HCT116 (cell line): Measurements from ENCODE around the gene WDR33. TPM values are rescaled to one million over a fixed set of nuclear protein-coding genes. Genes with fewer than 3 reads are reported as not detected.

Experiments used
- ATAC-seq: fragments of 200-7000 bp; cut with Tn5 transposase; 2 replicates; pipeline ENCODE4 v1.9.1; 2020; ENCODE audit warnings: mild to moderate bottlenecking, moderate library complexity
- BruUV-seq: library from RNA; stranded (reverse); fragments of 400-500 nt; replicated peaks from 2 replicates; lab custom pipeline; 2021; lab: Mats Ljungman, UMichigan
- CTCF ChIA-PET: fragments of 300-600 bp; sonication (Branson Sonifier 250); formaldehyde crosslinking; loops from one replicate; lab custom pipeline; 2021; ENCODE audit warnings: antibody characterized with exemption; lab: Charles Lee
- POLR2A ChIA-PET: fragments of 300-600, 350-600 bp; sonication (Branson Sonifier 250); formaldehyde crosslinking; loops from one replicate; lab custom pipeline; 2021; ENCODE audit warnings: antibody characterized with exemption; lab: Charles Lee
- RAD21 ChIA-PET, 2 experiments: fragments of 300-600 bp; sonication (Branson Sonifier 250); formaldehyde crosslinking; loops; one replicate each; lab custom pipeline; 2023; ENCODE audit warnings: low total read pairs in 2 of 2; ENCODE audit not compliant: uncharacterized antibody in 2 of 2, unreplicated experiment in 2 of 2, low non-redundant PET in 1 of 2; lab: Charles Lee
- DNase-seq: peaks from one replicate; pipeline ENCODE4 v3.0.0-alpha.2; 2010; ENCODE audit warnings: low read depth, low spot score
- H2AFZ ChIP-seq: fragments of 200-600 bp; shearing (Covaris generic), sonication (generic); 2 replicates; pipeline ENCODE4 v1.6.1; 2017; ENCODE audit warnings: low read depth, mixed run types, mixed read lengths, antibody characterized with exemption, low read length; ENCODE audit not compliant: poor library complexity, severe bottlenecking
- H3K27ac ChIP-seq: 2 replicates; pipeline ENCODE4 v1.5.1; 2012; ENCODE audit warnings: low read depth, low read length
- H3K27me3 ChIP-seq: fragments of 200-600 bp; sonication (generic); 2 replicates; pipeline ENCODE4 v1.6.1; 2016; ENCODE audit warnings: mixed run types, low read length, mixed read lengths; ENCODE audit not compliant: insufficient read depth
- H3K36me3 ChIP-seq, 2 experiments: fragments of 200-500 bp in 1 of 2; fragments of 200-600 bp in 1 of 2; sonication (Bioruptor generic) in 1 of 2; sonication (generic) in 1 of 2; 2 replicates each; pipeline versions ENCODE4 v1.5.1 to v1.6.1; 2014 to 2016; ENCODE audit warnings: low read length in 2 of 2, inconsistent platforms in 1 of 2, mixed read lengths in 1 of 2, mixed run types in 1 of 2; ENCODE audit not compliant: insufficient read depth in 2 of 2, control insufficient read depth in 1 of 2
- H3K4me1 ChIP-seq, 2 experiments: fragments of 200-600 bp in 1 of 2; sonication (generic) in 1 of 2; 2 replicates each; pipeline versions ENCODE4 v1.5.1 to v1.6.1; 2012 to 2017; ENCODE audit warnings: low read length in 2 of 2, inconsistent platforms in 1 of 2, mild to moderate bottlenecking in 1 of 2, mixed read lengths in 1 of 2, mixed run types in 1 of 2, moderate library complexity in 1 of 2; ENCODE audit not compliant: insufficient read depth in 2 of 2, control insufficient read depth in 1 of 2
- H3K4me2 ChIP-seq: fragments of 200-600 bp; sonication (generic); 2 replicates; pipeline ENCODE4 v1.6.1; 2017; ENCODE audit warnings: mixed run types, low read length, mixed read lengths
- H3K4me3 ChIP-seq, 2 experiments: fragments of 200-600 bp in 1 of 2; sonication (generic) in 1 of 2; replicated peaks in 1 of 2; 2 replicates each; pipeline ENCODE4 v1.5.1; 2011 to 2016; ENCODE audit warnings: low read length in 2 of 2, control low read depth in 1 of 2, low read depth in 1 of 2, mild to moderate bottlenecking in 1 of 2, mixed read lengths in 1 of 2, mixed run types in 1 of 2
- H3K79me2 ChIP-seq: fragments of 200-600 bp; sonication (generic); 2 replicates; pipeline ENCODE4 v1.6.1; 2017; ENCODE audit warnings: mild to moderate bottlenecking, mixed run types, low read length, moderate library complexity, mixed read lengths; ENCODE audit not compliant: insufficient read depth
- H3K9ac ChIP-seq: fragments of 200-600 bp; sonication (generic); 2 replicates; pipeline ENCODE4 v1.6.1; 2016; ENCODE audit warnings: low read length, mixed read lengths
- H3K9me2 ChIP-seq: fragments of 200-600 bp; sonication (generic), shearing (Covaris generic); 2 replicates; pipeline ENCODE4 v1.6.1; 2017; ENCODE audit warnings: mixed run types, mild to moderate bottlenecking, moderate library complexity; ENCODE audit not compliant: insufficient read depth
- H3K9me3 ChIP-seq, 2 experiments: fragments of 200-500 bp in 1 of 2; fragments of 200-600 bp in 1 of 2; sonication (Bioruptor generic) in 1 of 2; sonication (generic) in 1 of 2; 2 replicates each; pipeline ENCODE4 v1.6.1; 2014 to 2017; ENCODE audit warnings: low read length in 2 of 2, mixed read lengths in 2 of 2, inconsistent platforms in 1 of 2, low read depth in 1 of 2, mild to moderate bottlenecking in 1 of 2, mixed run types in 1 of 2, moderate library complexity in 1 of 2; ENCODE audit not compliant: control insufficient read depth in 1 of 2, insufficient read depth in 1 of 2
- H4K20me1 ChIP-seq: fragments of 200-600 bp; sonication (generic), shearing (Covaris generic); 2 replicates; pipeline ENCODE4 v1.6.1; 2017; ENCODE audit warnings: mixed run types, mild to moderate bottlenecking, moderate library complexity; ENCODE audit not compliant: insufficient read depth
- ATF3 ChIP-seq: IDR thresholded peaks from 2 replicates; pipeline ENCODE4 v1.6.1; 2012
- CEBPB ChIP-seq: IDR thresholded peaks from 2 replicates; pipeline ENCODE4 v1.6.1; 2012; ENCODE audit warnings: low read depth
- EGR1 ChIP-seq: IDR thresholded peaks from 2 replicates; pipeline ENCODE4 v1.6.1; 2012; ENCODE audit warnings: low read depth
- EZH2 ChIP-seq: fragments of 200-600 bp; sonication (generic); IDR thresholded peaks from 2 replicates; pipeline ENCODE4 v1.6.1; 2017; ENCODE audit warnings: antibody characterized with exemption, mixed run types
- FOSL1 ChIP-seq: IDR thresholded peaks from 2 replicates; pipeline ENCODE4 v1.6.1; 2012; ENCODE audit warnings: low read depth
- JUND ChIP-seq: IDR thresholded peaks from 2 replicates; pipeline ENCODE4 v1.6.1; 2012
- REST ChIP-seq: IDR thresholded peaks from 2 replicates; pipeline ENCODE4 v1.6.1; 2012; ENCODE audit warnings: low read depth
- SIN3A ChIP-seq: IDR thresholded peaks from 2 replicates; pipeline ENCODE4 v1.6.1; 2012; ENCODE audit warnings: low read depth
- SP1 ChIP-seq: IDR thresholded peaks from 2 replicates; pipeline ENCODE4 v1.6.1; 2012; ENCODE audit warnings: low read depth
- SRF ChIP-seq: IDR thresholded peaks from 2 replicates; pipeline ENCODE4 v1.6.1; 2012; ENCODE audit warnings: low read depth
- ZNF274 ChIP-seq: fragments of 200-500 bp; sonication (Bioruptor generic); IDR thresholded peaks from 2 replicates; pipeline ENCODE4 v1.6.1; 2014; ENCODE audit warnings: mild to moderate bottlenecking, low read depth, low read length, inconsistent platforms
- intact Hi-C: fragments of 100-400 bp; cut with micrococcal nuclease; formaldehyde crosslinking; loops from 2 replicates; pipeline ENCODE4 v1.10.0; 2022
- total RNA-seq: library from RNA; stranded (reverse); gene quantifications from one replicate; pipeline ENCODE4 v1.2.1, GENCODE V29; 2021; ENCODE audit not compliant: unreplicated experiment

WDR33 gene
- total RNA-seq, 1 experiment from 2014 or later, result 52.5 TPM

- Histone ChIP-seq H3K79me2 (no peaks in the 10 kb centered on the region), H3K4me2 (no peak overlapping the region), H3K4me1 (peaks cover 0 to 8% of the 10 kb centered on the region in 2 experiments; a peak in 1 of 4 replicates), H3K27ac (no peak overlapping the region), H3K4me3 (no peak overlapping the region), H4K20me1 (no peaks in the 10 kb centered on the region), H3K9me3 (no peaks in the 10 kb centered on the region; a peak in 1 of 4 replicates), H3K36me3 (no peaks in the 10 kb centered on the region), H3K9ac (no peak overlapping the region), H2AFZ (no peak overlapping the region), H3K9me2 (no peaks in the 10 kb centered on the region), H3K27me3 (no peaks in the 10 kb centered on the region)
- CTCF ChIA-PET, result no interaction called here
- BruUV-seq, result no TSS peak
- ATAC-seq, result no peak
- intact Hi-C loops, result no loop called here
- RAD21 ChIA-PET, result no interaction called here
- no peak for TF ChIP-seq ZNF274
- no peak for TF ChIP-seq CEBPB
- no peak for TF ChIP-seq FOSL1
- TF ChIP-seq EZH2, result no peak
- TF ChIP-seq SRF, result no peak
- no peak for TF ChIP-seq SIN3A
- no peak for TF ChIP-seq SP1
- POLR2A ChIA-PET, result no interaction called here
- DNase-seq, result no peak
Observed at GRCh38 chr2:127660291-127660578, 150.7 kb downstream of the WDR33 start.

- Histone ChIP-seq H4K20me1 (no peaks in the 10 kb centered on the region), H3K4me2 (no peak overlapping the region), H3K79me2 (no peaks in the 10 kb centered on the region), H3K9me2 (no peaks in the 10 kb centered on the region), H3K27ac (no peak overlapping the region), H3K9ac (no peak overlapping the region), H3K4me1 (peaks cover 0 to 8% of the 10 kb centered on the region in 2 experiments; a peak in 1 of 4 replicates), H3K9me3 (no peaks in the 10 kb centered on the region; a peak in 1 of 4 replicates), H2AFZ (no peak overlapping the region), H3K4me3 (no peak overlapping the region), H3K36me3 (no peaks in the 10 kb centered on the region), H3K27me3 (no peaks in the 10 kb centered on the region)
- intact Hi-C loops, result no loop called here
- ATAC-seq (no peak), DNase-seq (no peak)
- ChIA-PET POLR2A (no interaction called here), RAD21 (no interaction called here), CTCF (no interaction called here)
- no TSS peak for BruUV-seq
- TF ChIP-seq REST (no peak), SRF (no peak), EGR1 (no peak), JUND (no peak), ATF3 (no peak)
Observed at GRCh38 chr2:127659408-127660290, 151.3 kb downstream of the WDR33 start.
